HG02852 (cell line): Measurements from ENCODE around the gene INPP5A.

Experiments
- ATAC-seq: cut with Tn5 transposase; IDR thresholded peaks from one replicate; pipeline ENCODE4 v1.9.1; 2021; ENCODE audit warnings: mild to moderate bottlenecking, moderate library complexity; ENCODE audit not compliant: unreplicated experiment

INPP5A gene

GRCh38 chr10:132639470-132639869, 101.9 kb downstream of the INPP5A start:
- ATAC-seq, result no peak

GRCh38 chr10:132640326-132641125, 102.9 kb downstream of the INPP5A start:
- no peak for ATAC-seq

DNA sequence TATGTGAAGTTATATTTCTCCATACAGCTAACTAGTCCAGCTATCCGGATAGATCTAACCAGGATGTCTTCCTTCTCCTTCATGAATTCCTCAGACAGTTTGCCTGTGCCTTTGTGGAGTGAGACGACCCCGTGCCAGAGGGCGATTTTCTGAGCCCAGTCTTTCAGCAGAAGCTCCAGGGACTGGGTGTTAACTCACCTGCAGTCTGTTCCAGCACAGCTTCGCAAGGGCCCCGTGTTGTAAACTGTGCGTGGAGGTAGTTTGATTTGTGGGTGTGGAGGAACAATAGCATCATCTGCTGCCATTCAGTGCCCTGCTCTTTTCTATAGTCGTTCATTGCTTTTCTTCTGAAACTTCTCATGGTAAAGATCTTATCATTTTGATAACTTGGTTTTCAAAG, 103.8 kb downstream of the INPP5A start:
- ATAC-seq, result no peak

DNA sequence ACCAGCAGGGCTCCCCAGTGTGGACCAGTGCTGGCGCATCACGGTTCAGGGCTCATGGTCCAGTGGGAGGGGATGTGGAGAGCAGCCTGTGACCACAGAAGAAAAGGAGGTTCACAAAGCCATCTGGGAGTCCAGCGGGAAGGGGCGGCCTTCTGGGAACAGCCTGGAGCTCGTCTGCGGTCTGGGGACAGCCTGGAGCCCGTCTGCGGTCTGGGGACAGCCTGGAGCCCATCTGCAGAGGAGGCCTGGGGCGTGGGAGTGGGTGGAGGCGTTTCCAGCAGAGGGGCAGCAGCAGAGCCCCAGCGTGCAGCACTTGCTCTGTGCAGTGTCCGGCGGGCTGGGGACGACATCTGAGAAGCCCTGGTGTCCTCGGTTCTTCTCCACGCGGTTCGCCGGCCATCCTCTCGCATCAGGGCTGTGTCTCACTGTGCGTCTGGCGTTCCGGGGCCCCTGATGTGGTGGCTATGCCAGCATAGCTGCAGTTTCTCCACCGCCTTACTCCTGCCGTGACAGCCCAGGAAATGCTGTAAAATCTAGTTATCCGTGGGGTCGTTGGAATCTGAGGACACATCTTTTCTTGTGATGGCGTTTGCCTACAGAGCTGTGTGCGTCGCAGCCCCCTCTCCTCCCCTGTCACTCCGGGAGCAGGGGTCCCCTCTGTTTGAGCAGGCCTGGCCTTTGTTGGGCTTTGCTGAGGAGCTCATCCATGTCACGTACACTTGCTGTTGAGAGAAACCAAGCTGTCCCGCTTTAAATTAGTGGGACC, 104.6 kb downstream of the INPP5A start:
- ATAC-seq, result no peak

- ATAC-seq, result no peak
These were observed 105.1 kb downstream of the INPP5A start for GRCh38 chr10:132642732-132643008.

DNA sequence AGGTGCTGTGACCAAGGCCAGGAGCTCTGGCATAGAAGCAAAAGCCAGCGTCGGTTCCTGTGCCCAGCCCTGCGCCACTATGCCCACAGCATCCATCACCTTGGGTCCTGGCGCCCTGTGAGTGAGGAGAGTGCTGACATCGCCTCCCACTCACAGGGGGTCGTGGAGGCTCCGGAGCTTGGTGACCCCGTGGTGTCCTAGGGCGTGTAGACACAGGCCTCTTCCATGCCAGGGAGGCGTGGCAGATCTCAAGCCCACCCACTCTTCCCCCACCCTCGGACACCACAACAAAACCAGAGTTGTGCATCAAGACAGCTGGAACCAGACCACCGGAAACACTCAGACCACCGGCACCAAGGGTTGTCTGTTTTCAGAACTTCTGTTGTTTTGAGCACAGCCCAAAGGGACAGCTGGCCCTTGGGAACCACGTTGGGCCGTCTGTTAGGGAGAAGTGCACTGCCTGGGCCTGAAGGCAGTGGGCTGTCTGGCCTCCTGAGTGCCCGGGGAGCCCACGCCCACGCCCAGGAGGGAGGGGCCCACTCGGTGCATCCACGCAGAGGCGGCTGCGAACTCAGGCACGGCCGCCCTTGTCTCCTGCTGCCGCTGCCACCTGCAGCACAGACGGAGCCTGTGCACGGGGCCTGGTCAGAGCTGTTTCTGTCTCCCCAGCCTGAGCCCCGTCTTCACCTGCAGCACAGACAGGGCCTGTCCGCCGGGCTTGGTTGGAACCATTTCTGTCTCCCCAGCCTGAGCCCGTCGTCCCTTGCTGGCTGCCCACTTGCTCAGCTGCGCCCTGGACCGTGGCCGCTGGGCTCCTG, 106.3 kb downstream of the INPP5A start:
- no peak for ATAC-seq

DNA sequence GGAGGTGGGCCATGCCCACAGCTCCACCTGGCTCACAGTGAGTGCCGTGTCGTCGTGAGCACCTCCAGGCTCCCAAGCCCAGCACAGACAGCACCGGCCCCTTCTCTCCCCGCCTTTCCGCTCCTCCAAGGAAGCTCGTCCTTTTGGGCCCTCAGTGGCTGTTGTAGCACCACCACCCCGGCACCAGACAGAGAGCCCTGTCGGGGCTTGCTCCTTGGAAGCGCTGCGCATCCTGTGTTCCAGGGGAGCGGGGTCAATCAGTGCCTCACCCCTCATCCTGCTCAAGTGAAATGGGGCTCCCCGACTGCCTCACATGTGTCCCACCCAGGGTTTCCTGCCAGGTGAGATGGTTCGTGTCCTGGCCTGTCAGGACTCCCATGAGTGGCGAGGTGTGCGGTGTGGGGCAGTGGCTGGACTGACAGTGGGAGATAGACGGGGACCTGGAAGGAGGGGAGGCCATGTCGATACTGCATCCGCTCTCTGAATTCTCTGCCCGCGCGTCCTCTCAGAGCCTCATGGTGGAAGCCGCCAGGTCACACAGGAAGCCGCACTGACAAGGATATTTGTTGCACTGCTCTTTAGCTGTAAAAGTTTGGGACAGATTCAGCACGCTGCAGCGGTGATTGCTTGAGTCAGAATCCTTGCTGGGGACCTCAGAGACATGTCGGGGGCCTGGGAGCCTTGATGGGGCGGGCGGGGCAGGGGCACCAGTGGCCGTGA, 107.1 kb downstream of the INPP5A start:
- no peak for ATAC-seq

DNA sequence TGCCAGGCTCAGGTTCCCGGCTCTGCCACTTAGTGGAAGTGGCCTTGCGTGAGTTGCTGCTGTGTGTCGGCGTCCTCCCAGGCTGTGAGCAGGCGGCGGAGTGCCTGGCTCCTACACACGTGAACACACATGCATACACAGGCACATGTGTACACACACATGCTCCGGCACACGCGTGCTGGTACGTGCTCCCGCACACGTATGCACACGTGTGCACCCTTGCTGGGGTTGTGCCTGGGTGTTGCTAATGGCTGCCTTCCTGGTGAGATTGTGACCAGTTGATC, 107.6 kb downstream of the INPP5A start:
- no peak for ATAC-seq

DNA sequence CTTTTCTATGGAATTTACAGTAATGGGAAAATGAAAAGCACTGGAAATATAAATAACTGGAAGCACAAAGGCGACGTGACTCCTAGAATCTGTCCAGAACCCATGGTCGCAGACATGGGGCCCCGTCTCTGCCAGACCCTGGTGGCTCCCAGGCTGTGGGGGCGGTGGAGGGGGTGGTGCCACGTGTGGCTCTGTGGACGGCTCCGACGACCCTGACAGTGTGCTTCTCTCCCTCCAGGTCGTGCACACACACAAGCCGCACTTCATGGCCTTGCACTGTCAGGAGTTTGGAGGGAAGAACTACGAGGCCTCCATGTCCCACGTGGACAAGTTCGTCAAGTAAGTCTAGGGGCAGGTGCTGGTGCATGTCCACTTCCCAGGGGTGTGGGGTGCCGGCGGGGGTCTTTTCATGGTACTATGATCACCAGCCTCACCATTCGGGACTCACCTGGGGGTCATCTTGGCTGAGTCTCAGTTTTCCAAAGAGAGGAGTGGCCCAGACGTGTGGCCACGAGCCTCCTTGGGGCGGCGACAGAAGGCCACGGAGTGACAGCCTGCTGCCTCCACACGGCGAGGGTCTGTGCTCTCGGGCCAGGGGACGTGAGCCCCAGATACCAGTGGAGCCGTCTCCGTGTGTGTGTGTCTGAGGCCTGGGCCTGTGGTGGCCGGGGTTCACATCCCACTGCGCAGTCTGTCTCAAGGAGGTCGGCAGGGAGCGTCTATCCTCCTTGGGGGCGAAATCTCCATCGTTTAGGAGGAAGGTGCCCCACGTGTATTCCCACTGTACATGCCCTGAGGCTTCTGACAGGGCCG, 108.2 kb downstream of the INPP5A start:
- ATAC-seq, result no peak

GRCh38 chr10:132646443-132647097, 109.0 kb downstream of the INPP5A start:
- no peak for ATAC-seq

- no peak for ATAC-seq
These were observed 109.8 kb downstream of the INPP5A start for GRCh38 chr10:132647424-132647823.

GRCh38 chr10:132648072-132648850, 110.7 kb downstream of the INPP5A start:
- no peak for ATAC-seq

DNA sequence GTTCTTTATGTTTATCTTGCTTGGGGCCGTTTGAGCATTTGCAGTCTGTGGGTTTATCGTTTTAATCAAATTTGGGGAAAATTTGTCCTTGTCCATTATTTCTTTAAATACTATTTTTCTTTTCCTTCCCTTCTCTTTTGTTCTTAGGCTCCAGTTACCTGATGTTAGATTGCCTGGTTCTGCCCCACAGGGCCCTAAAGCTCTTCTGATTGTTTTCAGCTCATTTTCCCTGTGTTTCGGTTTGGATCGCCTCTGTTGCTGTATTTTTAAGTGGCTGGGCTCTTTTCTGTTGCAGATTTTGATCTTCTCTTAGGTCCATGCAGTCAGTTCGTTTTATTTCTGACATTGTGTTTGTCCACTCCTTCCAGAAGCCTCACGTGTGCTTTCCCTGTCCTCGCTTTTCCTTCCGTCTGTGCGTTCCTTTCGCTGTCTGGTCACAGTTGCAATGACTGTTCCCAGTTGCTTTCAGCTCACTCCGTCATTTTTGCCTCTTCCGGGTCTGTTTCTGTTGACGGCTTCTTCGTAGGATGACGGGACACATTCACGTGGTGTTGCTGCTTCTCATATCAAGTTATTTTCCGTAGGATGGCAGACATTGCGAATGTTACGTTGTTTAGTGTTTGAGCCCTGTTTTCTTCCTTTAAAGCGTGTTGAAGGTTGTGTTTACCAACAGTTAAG, 111.4 kb downstream of the INPP5A start:
- ATAC-seq, result no peak

- no peak for ATAC-seq
These were observed 112.2 kb downstream of the INPP5A start for GRCh38 chr10:132649651-132650360.

GRCh38 chr10:132650611-132651250, 113.1 kb downstream of the INPP5A start:
- ATAC-seq, result no peak

- ATAC-seq, result no peak
These were observed 114.0 kb downstream of the INPP5A start for GRCh38 chr10:132651511-132652029.

GRCh38 chr10:132652446-132652845, 114.9 kb downstream of the INPP5A start:
- no peak for ATAC-seq
